ENCODE data around the gene HSP90AB1. TPM values are rescaled to one million over a fixed set of nuclear protein-coding genes. Genes with fewer than 3 reads are reported as not detected.

Gene HSP90AB1
- total and polyA plus RNA-seq, 2 of the 8 experiments (the other 6 are each of a cell fraction or from before 2014, with no cell fraction given) = 1,564 to 2,297 TPM

DNA sequence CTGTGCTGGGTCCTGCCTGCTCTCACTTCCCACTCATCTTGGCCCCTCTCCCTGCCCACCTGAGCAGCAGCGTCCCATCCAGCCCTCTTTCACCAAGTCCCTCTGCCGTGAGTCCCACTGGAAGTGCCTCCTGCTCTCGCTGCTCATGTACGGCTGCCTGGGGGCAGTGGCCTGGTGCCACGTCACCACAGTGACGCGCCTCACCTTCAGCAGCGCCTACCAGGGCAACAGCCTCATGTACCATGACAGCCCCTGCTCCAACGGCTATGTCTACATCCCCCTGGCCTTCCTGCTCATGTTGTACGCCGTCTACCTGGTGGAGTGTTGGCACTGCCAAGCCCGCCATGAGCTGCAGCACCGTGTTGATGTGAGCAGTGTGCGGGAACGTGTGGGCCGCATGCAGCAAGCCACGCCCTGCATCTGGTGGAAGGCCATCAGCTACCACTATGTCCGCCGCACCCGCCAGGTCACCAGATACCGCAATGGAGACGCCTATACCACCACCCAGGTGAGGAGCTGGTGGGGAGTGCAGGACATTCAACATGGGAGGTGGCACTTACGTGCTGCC lies 26.2 kb downstream of the HSP90AB1 start (continued):
- TF ChIP-seq, protein P1, sequence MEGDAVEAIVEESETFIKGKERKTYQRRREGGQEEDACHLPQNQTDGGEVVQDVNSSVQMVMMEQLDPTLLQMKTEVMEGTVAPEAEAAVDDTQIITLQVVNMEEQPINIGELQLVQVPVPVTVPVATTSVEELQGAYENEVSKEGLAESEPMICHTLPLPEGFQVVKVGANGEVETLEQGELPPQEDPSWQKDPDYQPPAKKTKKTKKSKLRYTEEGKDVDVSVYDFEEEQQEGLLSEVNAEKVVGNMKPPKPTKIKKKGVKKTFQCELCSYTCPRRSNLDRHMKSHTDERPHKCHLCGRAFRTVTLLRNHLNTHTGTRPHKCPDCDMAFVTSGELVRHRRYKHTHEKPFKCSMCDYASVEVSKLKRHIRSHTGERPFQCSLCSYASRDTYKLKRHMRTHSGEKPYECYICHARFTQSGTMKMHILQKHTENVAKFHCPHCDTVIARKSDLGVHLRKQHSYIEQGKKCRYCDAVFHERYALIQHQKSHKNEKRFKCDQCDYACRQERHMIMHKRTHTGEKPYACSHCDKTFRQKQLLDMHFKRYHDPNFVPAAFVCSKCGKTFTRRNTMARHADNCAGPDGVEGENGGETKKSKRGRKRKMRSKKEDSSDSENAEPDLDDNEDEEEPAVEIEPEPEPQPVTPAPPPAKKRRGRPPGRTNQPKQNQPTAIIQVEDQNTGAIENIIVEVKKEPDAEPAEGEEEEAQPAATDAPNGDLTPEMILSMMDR (IDR thresholded peaks at IDR 0.05; ENCODE audit: control extremely low read depth in 1 of 3, insufficient read depth in 1 of 3, low read depth in 1 of 3, low read length in 3 of 3) = no peak
- no peak for TF ChIP-seq RAD21 (IDR thresholded peaks at IDR 0.05 in 1 of 2, conservative IDR thresholded peaks at IDR 0.05 in 1 of 2; ENCODE audit: low read depth in 2 of 2, low read length in 2 of 2)
- TF ChIP-seq, protein P2, sequence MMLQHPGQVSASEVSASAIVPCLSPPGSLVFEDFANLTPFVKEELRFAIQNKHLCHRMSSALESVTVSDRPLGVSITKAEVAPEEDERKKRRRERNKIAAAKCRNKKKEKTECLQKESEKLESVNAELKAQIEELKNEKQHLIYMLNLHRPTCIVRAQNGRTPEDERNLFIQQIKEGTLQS (IDR thresholded peaks at IDR 0.05; ENCODE audit: insufficient read depth, low read depth, low read length) = no peak
- TF ChIP-seq KDM4A (IDR thresholded peaks at IDR 0.05; ENCODE audit: low read depth, low read length, severe bottlenecking) = no peak
- no peak for TF ChIP-seq POLR2A (IDR thresholded peaks at IDR 0.05; ENCODE audit: control extremely low read depth in 1 of 2, low read depth in 2 of 2, low read length in 2 of 2)
- no peak for TF ChIP-seq RBBP5 (IDR thresholded peaks at IDR 0.05; ENCODE audit: borderline replicate concordance, low read depth, low read length)
- TF ChIP-seq SUZ12 (IDR thresholded peaks at IDR 0.05; ENCODE audit: low read length) = no peak
- TF ChIP-seq RFX5 (IDR thresholded peaks at IDR 0.05; ENCODE audit: borderline replicate concordance, low read depth, low read length) = no peak
- no peak for TF ChIP-seq CHD1 (IDR thresholded peaks at IDR 0.05; ENCODE audit: low read depth, low read length)
